ENCODE measurements around the gene IGLL1. TPM values are rescaled to one million over a fixed set of nuclear protein-coding genes. Genes with fewer than 3 reads are reported as not detected.
"Not testable (repeated sequence)": the region's sequence is repeated elsewhere in the genome, so short reads cannot be mapped to it uniquely, and the experiment has no call there.

IGLL1 gene
- total RNA-seq, 2 donors from 2014 or later = not detected

GRCh38 chr22:23551385-23551784, 28.7 kb downstream of the IGLL1 start:
- Mint-ChIP-seq H3K27me3 (no peaks in the 10 kb centered on the region), H3K36me3 (ENCODE audit: low read depth) (no peaks in the 10 kb centered on the region), H3K4me1 (no peaks in the 10 kb centered on the region), H3K27ac (no peak overlapping the region), H3K4me3 (no peak overlapping the region)
- ATAC-seq (no peak), DNase-seq (no peak)
- no peaks in the 10 kb centered on the region for H3K9me3 ChIP-seq (ENCODE audit: control insufficient read depth, low read length, poor library complexity, severe bottlenecking)

GRCh38 chr22:23550049-23550650, 29.9 kb downstream of the IGLL1 start:
- no peak for ATAC-seq

GRCh38 chr22:23549198-23549595, 30.9 kb downstream of the IGLL1 start:
- no peak for ATAC-seq
- no peak overlapping the region for H3K27ac Mint-ChIP-seq
- no peaks in the 10 kb centered on the region for H3K9me3 ChIP-seq (ENCODE audit: control insufficient read depth, low read length, poor library complexity, severe bottlenecking)
- no peaks in the 10 kb centered on the region for H3K27me3 Mint-ChIP-seq
- H3K4me1 Mint-ChIP-seq = no peaks in the 10 kb centered on the region
- DNase-seq = no peak
- H3K4me3 Mint-ChIP-seq = no peak overlapping the region
- H3K36me3 Mint-ChIP-seq (ENCODE audit: low read depth) = no peaks in the 10 kb centered on the region

More at GRCh38 chr22:23550049-23550650, 29.9 kb downstream of the IGLL1 start:
- Mint-ChIP-seq H3K36me3 (ENCODE audit: low read depth) (no peaks in the 10 kb centered on the region), H3K27me3 (no peaks in the 10 kb centered on the region), H3K4me3 (no peak overlapping the region), H3K4me1 (no peaks in the 10 kb centered on the region), H3K27ac (no peak overlapping the region)
- DNase-seq = no peak
- no peaks in the 10 kb centered on the region for H3K9me3 ChIP-seq (ENCODE audit: control insufficient read depth, low read length, poor library complexity, severe bottlenecking)

GRCh38 chr22:23548501-23549197, 31.4 kb downstream of the IGLL1 start:
- Mint-ChIP-seq H3K27ac (no peak overlapping the region), H3K4me3 (no peak overlapping the region), H3K4me1 (no peaks in the 10 kb centered on the region), H3K36me3 (ENCODE audit: low read depth) (no peaks in the 10 kb centered on the region), H3K27me3 (no peaks in the 10 kb centered on the region)
- no peak for ATAC-seq
- no peaks in the 10 kb centered on the region for H3K9me3 ChIP-seq (ENCODE audit: control insufficient read depth, low read length, poor library complexity, severe bottlenecking)
- no peak for DNase-seq

GRCh38 chr22:23547818-23548500, 32.1 kb downstream of the IGLL1 start:
- no peak overlapping the region for H3K27ac Mint-ChIP-seq
- no peaks in the 10 kb centered on the region for H3K9me3 ChIP-seq (ENCODE audit: control insufficient read depth, low read length, poor library complexity, severe bottlenecking)
- no peaks in the 10 kb centered on the region for H3K36me3 Mint-ChIP-seq (ENCODE audit: low read depth)
- DNase-seq (no peak), ATAC-seq (no peak)
- H3K4me1 Mint-ChIP-seq = no peaks in the 10 kb centered on the region
- H3K4me3 Mint-ChIP-seq = no peak overlapping the region
- no peaks in the 10 kb centered on the region for H3K27me3 Mint-ChIP-seq

GRCh38 chr22:23547382-23547781, 32.7 kb downstream of the IGLL1 start:
- H3K9me3 ChIP-seq (ENCODE audit: control insufficient read depth, low read length, poor library complexity, severe bottlenecking); H3K4me1 Mint-ChIP-seq; H3K36me3 Mint-ChIP-seq (ENCODE audit: low read depth); H3K27ac Mint-ChIP-seq; ATAC-seq; H3K27me3 Mint-ChIP-seq; DNase-seq; H3K4me3 Mint-ChIP-seq: not testable (repeated sequence)

- Mint-ChIP-seq H3K4me3 (no peak overlapping the region), H3K27ac (no peak overlapping the region), H3K27me3 (peaks cover 5% of the 10 kb centered on the region), H3K36me3 (ENCODE audit: low read depth) (no peaks in the 10 kb centered on the region), H3K4me1 (no peaks in the 10 kb centered on the region)
- no peaks in the 10 kb centered on the region for H3K9me3 ChIP-seq (ENCODE audit: control insufficient read depth, low read length, poor library complexity, severe bottlenecking)
- ATAC-seq (no peak), DNase-seq (no peak)
Measured at GRCh38 chr22:23544852-23545251, 35.2 kb downstream of the IGLL1 start.

GRCh38 chr22:23543506-23544000, 36.5 kb downstream of the IGLL1 start:
- H3K27me3 Mint-ChIP-seq; H3K27ac Mint-ChIP-seq; H3K4me1 Mint-ChIP-seq; H3K36me3 Mint-ChIP-seq (ENCODE audit: low read depth); H3K9me3 ChIP-seq (ENCODE audit: control insufficient read depth, low read length, poor library complexity, severe bottlenecking); H3K4me3 Mint-ChIP-seq; DNase-seq; ATAC-seq: not testable (repeated sequence)

- ATAC-seq = no peak
- H3K36me3 Mint-ChIP-seq (ENCODE audit: low read depth) = no peaks in the 10 kb centered on the region
- peaks cover 5% of the 10 kb centered on the region for H3K27me3 Mint-ChIP-seq
- no peak overlapping the region for H3K4me3 Mint-ChIP-seq
- DNase-seq = no peak
- no peak overlapping the region for H3K27ac Mint-ChIP-seq
- peaks cover 8% of the 10 kb centered on the region for H3K4me1 Mint-ChIP-seq
- no peaks in the 10 kb centered on the region for H3K9me3 ChIP-seq (ENCODE audit: control insufficient read depth, low read length, poor library complexity, severe bottlenecking)
Measured at GRCh38 chr22:23542933-23543332, 37.2 kb downstream of the IGLL1 start.

- not testable (repeated sequence) for DNase-seq; H3K27ac Mint-ChIP-seq; ATAC-seq; H3K9me3 ChIP-seq (ENCODE audit: control insufficient read depth, low read length, poor library complexity, severe bottlenecking); H3K36me3 Mint-ChIP-seq (ENCODE audit: low read depth); H3K27me3 Mint-ChIP-seq; H3K4me3 Mint-ChIP-seq; H3K4me1 Mint-ChIP-seq
Measured at GRCh38 chr22:23542391-23542790, 37.7 kb downstream of the IGLL1 start.

- not testable (repeated sequence) for H3K27ac Mint-ChIP-seq; DNase-seq; ATAC-seq; H3K9me3 ChIP-seq (ENCODE audit: control insufficient read depth, low read length, poor library complexity, severe bottlenecking); H3K36me3 Mint-ChIP-seq (ENCODE audit: low read depth); H3K4me3 Mint-ChIP-seq; H3K4me1 Mint-ChIP-seq
- peaks cover 13% of the 10 kb centered on the region for H3K27me3 Mint-ChIP-seq
Measured at GRCh38 chr22:23541849-23542281, 38.2 kb downstream of the IGLL1 start.

GRCh38 chr22:23540837-23541236, 39.3 kb downstream of the IGLL1 start:
- H3K36me3 Mint-ChIP-seq (ENCODE audit: low read depth); H3K27ac Mint-ChIP-seq; H3K9me3 ChIP-seq (ENCODE audit: control insufficient read depth, low read length, poor library complexity, severe bottlenecking); ATAC-seq; H3K4me1 Mint-ChIP-seq; DNase-seq; H3K4me3 Mint-ChIP-seq: not testable (repeated sequence)
- H3K27me3 Mint-ChIP-seq = peaks cover 14% of the 10 kb centered on the region

GRCh38 chr22:23539839-23540198, 40.3 kb downstream of the IGLL1 start:
- H3K4me3 Mint-ChIP-seq; H3K36me3 Mint-ChIP-seq (ENCODE audit: low read depth); DNase-seq; H3K4me1 Mint-ChIP-seq; H3K9me3 ChIP-seq (ENCODE audit: control insufficient read depth, low read length, poor library complexity, severe bottlenecking); ATAC-seq; H3K27ac Mint-ChIP-seq: not testable (repeated sequence)
- H3K27me3 Mint-ChIP-seq = peaks cover 18% of the 10 kb centered on the region

Data from T-helper 17 cell (primary cell).